ENCODE data around the gene VOPP1. TPM values are rescaled to one million over a fixed set of nuclear protein-coding genes. Genes with fewer than 3 reads are reported as not detected.

VOPP1 gene
- total RNA-seq, 1 experiment from 2014 or later: 63.9 TPM

DNA sequence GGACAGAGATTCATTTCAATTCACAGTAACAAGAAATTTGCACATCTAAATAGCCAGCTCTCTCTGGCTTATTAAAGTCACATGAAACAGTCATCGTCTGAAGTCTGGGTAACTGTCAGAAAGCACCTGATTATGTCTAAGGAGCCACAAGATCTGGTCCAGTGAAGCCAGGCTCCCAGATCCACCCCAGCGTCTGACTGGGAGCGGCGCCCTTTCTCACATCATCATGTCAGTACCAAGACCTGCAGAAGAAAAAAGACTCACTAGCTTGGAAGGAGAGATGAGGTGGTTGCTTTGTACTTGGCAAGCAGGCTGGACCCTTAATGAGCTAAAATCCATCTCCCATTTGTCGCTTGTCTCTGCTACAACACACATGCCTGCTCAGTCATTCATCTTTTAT lies 58.4 kb downstream of the VOPP1 start:
- no peak for ATAC-seq
- POLR2A ChIA-PET: no interaction called here
- TF ChIP-seq ZNF263 (CRISPR knock-in tag; IDR thresholded peaks at IDR 0.05; ENCODE audit: low read depth): no peak
- TF ChIP-seq GRHL2 (CRISPR knock-in tag; IDR thresholded peaks at IDR 0.05; ENCODE audit: insufficient replicate concordance, severe bottlenecking): no peak
- TF ChIP-seq, protein P1, sequence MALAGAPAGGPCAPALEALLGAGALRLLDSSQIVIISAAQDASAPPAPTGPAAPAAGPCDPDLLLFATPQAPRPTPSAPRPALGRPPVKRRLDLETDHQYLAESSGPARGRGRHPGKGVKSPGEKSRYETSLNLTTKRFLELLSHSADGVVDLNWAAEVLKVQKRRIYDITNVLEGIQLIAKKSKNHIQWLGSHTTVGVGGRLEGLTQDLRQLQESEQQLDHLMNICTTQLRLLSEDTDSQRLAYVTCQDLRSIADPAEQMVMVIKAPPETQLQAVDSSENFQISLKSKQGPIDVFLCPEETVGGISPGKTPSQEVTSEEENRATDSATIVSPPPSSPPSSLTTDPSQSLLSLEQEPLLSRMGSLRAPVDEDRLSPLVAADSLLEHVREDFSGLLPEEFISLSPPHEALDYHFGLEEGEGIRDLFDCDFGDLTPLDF (CRISPR knock-in tag; IDR thresholded peaks at IDR 0.05): no peak
- no peak for TF ChIP-seq CREM (CRISPR knock-in tag; IDR thresholded peaks at IDR 0.05)
- TF ChIP-seq ZNF416 (CRISPR knock-in tag; IDR thresholded peaks at IDR 0.05): no peak
- no peak for TF ChIP-seq FOXJ3 (CRISPR knock-in tag; IDR thresholded peaks at IDR 0.05; ENCODE audit: borderline replicate concordance)
- no peak for TF ChIP-seq CBFB (CRISPR knock-in tag; IDR thresholded peaks at IDR 0.05; ENCODE audit: low read depth)
- no peak for TF ChIP-seq RORB (CRISPR knock-in tag; IDR thresholded peaks at IDR 0.05)
- TF ChIP-seq PRRX2 (CRISPR knock-in tag; IDR thresholded peaks at IDR 0.05): no peak
- no peak for TF ChIP-seq JUN (CRISPR knock-in tag; IDR thresholded peaks at IDR 0.05)
- TF ChIP-seq ZNF138 (CRISPR knock-in tag; conservative IDR thresholded peaks at IDR 0.05): no peak
- Mint-ChIP-seq H3K36me3 (peaks cover 19% of the 10 kb centered on the region), H3K27me3 (ENCODE audit: low read depth) (no peaks in the 10 kb centered on the region), H3K27ac (0 out of 2 replicates have a peak overlapping the region, but pooled peaks have one; percentile 8), H3K4me3 (no peak overlapping the region), H3K4me1 (peaks cover 49% of the 10 kb centered on the region), H3K9me3 (no peaks in the 10 kb centered on the region)
- no peak for DNase-seq (ENCODE audit: low spot score)
- CTCF ChIA-PET: interaction anchor here (1.0 kb wide), 1 partner anchor 12 kb away, joined by 3 read pairs; no protein-coding TSS in a partner anchor

DNA sequence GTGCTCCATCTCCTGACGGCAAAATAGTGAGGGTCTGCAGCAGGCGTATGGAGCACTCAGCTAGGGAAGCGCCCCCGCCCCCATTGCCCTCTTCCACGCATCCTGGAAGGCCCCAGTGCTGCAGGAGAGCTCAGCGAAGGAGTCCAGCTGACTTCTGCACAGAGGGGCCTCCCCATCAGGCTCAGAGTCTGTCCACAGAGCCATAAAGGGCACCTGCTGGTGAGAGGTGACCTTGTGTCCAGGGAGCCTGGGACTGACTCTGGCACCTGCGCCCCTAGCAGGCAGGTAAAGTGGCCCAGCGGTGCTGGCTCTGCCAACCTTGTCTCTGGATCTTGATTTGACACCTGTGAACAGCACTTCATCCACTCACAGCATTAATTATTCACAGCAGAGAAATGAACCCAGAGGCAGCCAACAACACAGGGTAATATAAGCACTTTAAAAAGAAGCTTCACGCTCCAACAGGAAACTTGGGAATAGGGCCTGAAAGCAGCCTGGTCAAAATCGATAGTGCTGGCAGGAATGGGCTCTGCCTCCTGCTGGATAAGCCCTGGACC lies 59.6 kb downstream of the VOPP1 start:
- Mint-ChIP-seq H3K9me3 (no peaks in the 10 kb centered on the region), H3K4me1 (peaks cover 43% of the 10 kb centered on the region), H3K4me3 (no peak overlapping the region), H3K27me3 (ENCODE audit: low read depth) (no peaks in the 10 kb centered on the region), H3K36me3 (peaks cover 10% of the 10 kb centered on the region), H3K27ac (peak overlapping the region; percentile 68)
- ATAC-seq: peak; percentile 30
- ChIA-PET POLR2A (no interaction called here), CTCF (interaction anchor here (0.6 to 1.7 kb wide), 3 partner anchors 12 to 409 kb away, joined by 3 read pairs; no protein-coding TSS in a partner anchor)
- TF ChIP-seq, protein P2, sequence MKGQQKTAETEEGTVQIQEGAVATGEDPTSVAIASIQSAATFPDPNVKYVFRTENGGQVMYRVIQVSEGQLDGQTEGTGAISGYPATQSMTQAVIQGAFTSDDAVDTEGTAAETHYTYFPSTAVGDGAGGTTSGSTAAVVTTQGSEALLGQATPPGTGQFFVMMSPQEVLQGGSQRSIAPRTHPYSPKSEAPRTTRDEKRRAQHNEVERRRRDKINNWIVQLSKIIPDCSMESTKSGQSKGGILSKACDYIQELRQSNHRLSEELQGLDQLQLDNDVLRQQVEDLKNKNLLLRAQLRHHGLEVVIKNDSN (CRISPR knock-in tag; IDR thresholded peaks at IDR 0.05): no peak
- TF ChIP-seq, protein P3, sequence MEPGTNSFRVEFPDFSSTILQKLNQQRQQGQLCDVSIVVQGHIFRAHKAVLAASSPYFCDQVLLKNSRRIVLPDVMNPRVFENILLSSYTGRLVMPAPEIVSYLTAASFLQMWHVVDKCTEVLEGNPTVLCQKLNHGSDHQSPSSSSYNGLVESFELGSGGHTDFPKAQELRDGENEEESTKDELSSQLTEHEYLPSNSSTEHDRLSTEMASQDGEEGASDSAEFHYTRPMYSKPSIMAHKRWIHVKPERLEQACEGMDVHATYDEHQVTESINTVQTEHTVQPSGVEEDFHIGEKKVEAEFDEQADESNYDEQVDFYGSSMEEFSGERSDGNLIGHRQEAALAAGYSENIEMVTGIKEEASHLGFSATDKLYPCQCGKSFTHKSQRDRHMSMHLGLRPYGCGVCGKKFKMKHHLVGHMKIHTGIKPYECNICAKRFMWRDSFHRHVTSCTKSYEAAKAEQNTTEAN (CRISPR knock-in tag; IDR thresholded peaks at IDR 0.05): no peak
- TF ChIP-seq NR1H2 (CRISPR knock-in tag; IDR thresholded peaks at IDR 0.05) (no peak), TEAD1 (CRISPR knock-in tag; IDR thresholded peaks at IDR 0.05) (no peak), ESRRA (CRISPR knock-in tag; IDR thresholded peaks at IDR 0.05; ENCODE audit: borderline replicate concordance) (no peak), SMAD4 (CRISPR knock-in tag; IDR thresholded peaks at IDR 0.05) (no peak), OVOL2 (CRISPR knock-in tag; IDR thresholded peaks at IDR 0.05; ENCODE audit: borderline replicate concordance) (no peak), CBFB (CRISPR knock-in tag; IDR thresholded peaks at IDR 0.05; ENCODE audit: low read depth) (no peak), MXD4 (CRISPR knock-in tag; IDR thresholded peaks at IDR 0.05; ENCODE audit: borderline replicate concordance) (no peak), ZNF232 (CRISPR knock-in tag; IDR thresholded peaks at IDR 0.05) (no peak), NFE2L1 (CRISPR knock-in tag; IDR thresholded peaks at IDR 0.05) (no peak), ZNF423 (CRISPR knock-in tag; IDR thresholded peaks at IDR 0.05) (no peak), CTCF (IDR thresholded peaks at IDR 0.05) (no peak), HMGA2 (CRISPR knock-in tag; IDR thresholded peaks at IDR 0.05) (no peak), NR3C1 (CRISPR knock-in tag; conservative IDR thresholded peaks at IDR 0.05; ENCODE audit: low read depth) (no peak), CREM (CRISPR knock-in tag; IDR thresholded peaks at IDR 0.05) (no peak)
- TF ChIP-seq, protein P4, sequence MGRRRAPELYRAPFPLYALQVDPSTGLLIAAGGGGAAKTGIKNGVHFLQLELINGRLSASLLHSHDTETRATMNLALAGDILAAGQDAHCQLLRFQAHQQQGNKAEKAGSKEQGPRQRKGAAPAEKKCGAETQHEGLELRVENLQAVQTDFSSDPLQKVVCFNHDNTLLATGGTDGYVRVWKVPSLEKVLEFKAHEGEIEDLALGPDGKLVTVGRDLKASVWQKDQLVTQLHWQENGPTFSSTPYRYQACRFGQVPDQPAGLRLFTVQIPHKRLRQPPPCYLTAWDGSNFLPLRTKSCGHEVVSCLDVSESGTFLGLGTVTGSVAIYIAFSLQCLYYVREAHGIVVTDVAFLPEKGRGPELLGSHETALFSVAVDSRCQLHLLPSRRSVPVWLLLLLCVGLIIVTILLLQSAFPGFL (CRISPR knock-in tag; IDR thresholded peaks at IDR 0.05; ENCODE audit: borderline replicate concordance): no peak
- TF ChIP-seq, protein P5, sequence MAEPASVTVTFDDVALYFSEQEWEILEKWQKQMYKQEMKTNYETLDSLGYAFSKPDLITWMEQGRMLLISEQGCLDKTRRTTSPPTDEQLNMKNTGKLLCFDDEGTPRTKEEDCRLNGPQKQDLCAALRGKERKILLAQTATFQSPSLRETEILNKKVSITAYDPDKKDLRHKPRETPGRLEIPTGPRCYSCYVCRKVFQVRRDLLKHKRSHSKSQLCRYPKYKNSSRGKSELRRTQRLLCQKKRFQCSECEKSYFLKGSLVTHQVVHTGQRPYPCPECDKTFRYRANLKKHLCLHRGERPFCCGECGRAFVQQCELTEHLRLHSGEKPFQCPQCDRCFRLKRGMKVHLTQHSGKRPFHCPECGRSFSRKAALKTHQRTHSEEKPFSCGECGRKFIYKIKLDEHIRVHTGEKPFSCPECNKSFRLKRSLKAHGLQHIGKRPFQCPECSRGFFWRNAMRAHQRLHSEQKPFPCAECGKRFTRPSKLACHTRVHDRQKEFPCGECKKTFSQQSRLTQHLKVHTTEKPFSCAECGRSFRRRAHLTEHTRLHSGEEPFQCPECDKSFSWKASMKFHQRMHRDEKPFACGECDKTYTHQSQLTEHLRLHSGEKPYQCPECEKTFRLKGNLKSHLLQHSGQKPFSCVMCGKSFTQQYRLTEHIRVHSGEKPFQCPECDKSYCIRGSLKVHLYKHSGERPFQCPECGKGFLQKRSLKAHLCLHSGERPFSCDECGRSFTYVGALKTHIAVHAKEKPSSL (CRISPR knock-in tag; conservative IDR thresholded peaks at IDR 0.05): no peak
- TF ChIP-seq, protein P6, sequence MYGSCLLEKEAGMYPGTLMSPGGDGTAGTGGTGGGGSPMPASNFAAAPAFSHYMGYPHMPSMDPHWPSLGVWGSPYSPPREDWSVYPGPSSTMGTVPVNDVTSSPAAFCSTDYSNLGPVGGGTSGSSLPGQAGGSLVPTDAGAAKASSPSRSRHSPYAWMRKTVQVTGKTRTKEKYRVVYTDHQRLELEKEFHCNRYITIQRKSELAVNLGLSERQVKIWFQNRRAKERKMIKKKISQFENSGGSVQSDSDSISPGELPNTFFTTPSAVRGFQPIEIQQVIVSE (CRISPR knock-in tag; IDR thresholded peaks at IDR 0.05; ENCODE audit: borderline replicate concordance): no peak
- no peak for DNase-seq (ENCODE audit: low spot score)

Measured in WTC11 (cell line).